Right lobe of liver (tissue), 4 donors: Measurements from ENCODE around the gene TGFB2.

Experiments used
- POLR2A ChIP-seq: fragments of 450-650 bp; IDR thresholded peaks from one replicate; pipeline ENCODE4 v1.6.1; 2017; ENCODE audit warnings: antibody characterized with exemption, mild to moderate bottlenecking
- TF ChIP-seq, protein P1 (sequence below), 4 donors: fragments of 200-600 bp in 3 of 4; fragments of 450-650 bp in 1 of 4; IDR thresholded peaks; one replicate each; pipeline versions ENCODE4 v1.5.1 to v1.8.0; 2016 to 2022; ENCODE audit warnings: antibody characterized with exemption in 4 of 4, mild to moderate bottlenecking in 2 of 4
- donor health status: DM: no; HTN: no; CAD: no.
- donor health status: DM: no; HTN: no; CAD: no.
- donor health status: DM: no; HTN: yes; CAD: no.

DNA sequence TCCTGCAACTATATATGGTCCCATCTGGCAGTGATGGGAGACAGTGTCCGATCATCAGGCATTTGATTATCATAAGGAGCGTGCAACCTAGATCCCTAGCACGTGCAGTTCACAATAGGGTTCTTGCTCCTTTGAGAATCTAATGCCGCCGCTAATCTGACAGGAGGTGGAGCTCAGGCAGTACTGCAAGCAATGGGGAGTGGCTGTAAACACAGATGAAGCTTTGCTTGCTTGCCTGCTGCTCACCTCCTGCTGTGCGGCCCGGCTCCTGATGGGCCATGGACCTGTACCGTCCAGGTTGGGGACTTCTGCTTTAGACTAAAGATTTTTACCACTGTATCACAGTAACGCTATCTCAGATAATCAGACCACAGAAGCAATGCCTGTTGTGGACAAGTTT is 63.8 kb downstream of the TGFB2 start:
- TF ChIP-seq, protein P1, sequence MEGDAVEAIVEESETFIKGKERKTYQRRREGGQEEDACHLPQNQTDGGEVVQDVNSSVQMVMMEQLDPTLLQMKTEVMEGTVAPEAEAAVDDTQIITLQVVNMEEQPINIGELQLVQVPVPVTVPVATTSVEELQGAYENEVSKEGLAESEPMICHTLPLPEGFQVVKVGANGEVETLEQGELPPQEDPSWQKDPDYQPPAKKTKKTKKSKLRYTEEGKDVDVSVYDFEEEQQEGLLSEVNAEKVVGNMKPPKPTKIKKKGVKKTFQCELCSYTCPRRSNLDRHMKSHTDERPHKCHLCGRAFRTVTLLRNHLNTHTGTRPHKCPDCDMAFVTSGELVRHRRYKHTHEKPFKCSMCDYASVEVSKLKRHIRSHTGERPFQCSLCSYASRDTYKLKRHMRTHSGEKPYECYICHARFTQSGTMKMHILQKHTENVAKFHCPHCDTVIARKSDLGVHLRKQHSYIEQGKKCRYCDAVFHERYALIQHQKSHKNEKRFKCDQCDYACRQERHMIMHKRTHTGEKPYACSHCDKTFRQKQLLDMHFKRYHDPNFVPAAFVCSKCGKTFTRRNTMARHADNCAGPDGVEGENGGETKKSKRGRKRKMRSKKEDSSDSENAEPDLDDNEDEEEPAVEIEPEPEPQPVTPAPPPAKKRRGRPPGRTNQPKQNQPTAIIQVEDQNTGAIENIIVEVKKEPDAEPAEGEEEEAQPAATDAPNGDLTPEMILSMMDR (IDR thresholded peaks at IDR 0.05), result no peak
- no peak for TF ChIP-seq POLR2A
